Calu3 (cell line): ENCODE results near the gene C19orf81. TPM values are rescaled to one million over a fixed set of nuclear protein-coding genes. Genes with fewer than 3 reads are reported as not detected.

ENCODE experiments used
- BruUV-seq: library from RNA; stranded (reverse); fragments of 400-500 nt; replicated peaks from 2 replicates; lab custom pipeline; 2021; lab: Mats Ljungman, UMichigan
- CTCF ChIA-PET: fragments of 300-600 bp; sonication (Branson Sonifier 250); formaldehyde crosslinking; loops from one replicate; lab custom pipeline; 2022; ENCODE audit warnings: antibody characterized with exemption; lab: Charles Lee
- DNase-seq: peaks from one replicate; pipeline ENCODE4 v3.0.0; 2022
- H3K27ac Mint-ChIP-seq: one replicate; pipeline ENCODE4 v1.8.0; 2022; ENCODE audit warnings: mixed read lengths; ENCODE audit not compliant: unreplicated experiment
- H3K27me3 Mint-ChIP-seq: one replicate; pipeline ENCODE4 v1.8.0; 2022; ENCODE audit warnings: mixed read lengths; ENCODE audit not compliant: unreplicated experiment
- H3K36me3 Mint-ChIP-seq: one replicate; pipeline ENCODE4 v1.8.0; 2022; ENCODE audit warnings: mild to moderate bottlenecking, moderate library complexity, mixed read lengths; ENCODE audit not compliant: insufficient read depth, unreplicated experiment
- H3K4me1 Mint-ChIP-seq: one replicate; pipeline ENCODE4 v1.8.0; 2022; ENCODE audit warnings: mild to moderate bottlenecking, low read depth, mixed read lengths; ENCODE audit not compliant: unreplicated experiment
- H3K4me3 Mint-ChIP-seq: one replicate; pipeline ENCODE4 v1.8.0; 2022; ENCODE audit warnings: mild to moderate bottlenecking, low read depth, moderate library complexity, mixed read lengths; ENCODE audit not compliant: unreplicated experiment
- H3K9me3 Mint-ChIP-seq: one replicate; pipeline ENCODE4 v1.8.0; 2022; ENCODE audit warnings: low read depth, mixed read lengths; ENCODE audit not compliant: unreplicated experiment
- CTCF ChIP-seq: fragments of 200-600 bp; IDR thresholded peaks from one replicate; pipeline ENCODE4 v1.8.0; 2022; ENCODE audit warnings: antibody characterized with exemption; ENCODE audit not compliant: unreplicated experiment
- intact Hi-C: fragments of 100-400 bp; cut with micrococcal nuclease; formaldehyde crosslinking; loops from one replicate; pipeline ENCODE4 v1.10.0; 2022; ENCODE audit not compliant: unreplicated experiment
- total RNA-seq: library from RNA; stranded (reverse); gene quantifications from 2 replicates; pipeline ENCODE4 v1.2.3, GENCODE V29; 2022

Gene C19orf81
- total RNA-seq, 1 experiment from 2014 or later = not detected

GRCh38 chr19:50624949-50625600 is 24.2 kb upstream of the C19orf81 start:
- no TSS peak for BruUV-seq
- no peak for TF ChIP-seq CTCF
- H3K9me3 Mint-ChIP-seq = no peaks in the 10 kb centered on the region
- no peaks in the 10 kb centered on the region for H3K4me1 Mint-ChIP-seq
- H3K36me3 Mint-ChIP-seq = no peaks in the 10 kb centered on the region
- no peak for DNase-seq
- intact Hi-C loops = no loop called here
- no peak overlapping the region for H3K4me3 Mint-ChIP-seq
- CTCF ChIA-PET = no interaction called here
- no peak overlapping the region for H3K27ac Mint-ChIP-seq
- peaks cover 50% of the 10 kb centered on the region for H3K27me3 Mint-ChIP-seq

GRCh38 chr19:50626011-50626410 is 23.2 kb upstream of the C19orf81 start:
- no TSS peak for BruUV-seq
- no peaks in the 10 kb centered on the region for H3K36me3 Mint-ChIP-seq
- no peak for DNase-seq
- no peak overlapping the region for H3K27ac Mint-ChIP-seq
- intact Hi-C loops = no loop called here
- peaks cover 51% of the 10 kb centered on the region for H3K27me3 Mint-ChIP-seq
- CTCF ChIA-PET = no interaction called here
- TF ChIP-seq CTCF = no peak
- H3K4me1 Mint-ChIP-seq = no peaks in the 10 kb centered on the region
- no peaks in the 10 kb centered on the region for H3K9me3 Mint-ChIP-seq
- no peak overlapping the region for H3K4me3 Mint-ChIP-seq

GRCh38 chr19:50626795-50627194 is 22.4 kb upstream of the C19orf81 start:
- H3K36me3 Mint-ChIP-seq = peaks cover 1% of the 10 kb centered on the region
- intact Hi-C loops = no loop called here
- BruUV-seq = no TSS peak
- no peaks in the 10 kb centered on the region for H3K9me3 Mint-ChIP-seq
- no peak overlapping the region for H3K27ac Mint-ChIP-seq
- H3K27me3 Mint-ChIP-seq = peaks cover 53% of the 10 kb centered on the region
- no peak for TF ChIP-seq CTCF
- H3K4me3 Mint-ChIP-seq = no peak overlapping the region
- CTCF ChIA-PET = no interaction called here
- H3K4me1 Mint-ChIP-seq = no peaks in the 10 kb centered on the region
- no peak for DNase-seq

DNA sequence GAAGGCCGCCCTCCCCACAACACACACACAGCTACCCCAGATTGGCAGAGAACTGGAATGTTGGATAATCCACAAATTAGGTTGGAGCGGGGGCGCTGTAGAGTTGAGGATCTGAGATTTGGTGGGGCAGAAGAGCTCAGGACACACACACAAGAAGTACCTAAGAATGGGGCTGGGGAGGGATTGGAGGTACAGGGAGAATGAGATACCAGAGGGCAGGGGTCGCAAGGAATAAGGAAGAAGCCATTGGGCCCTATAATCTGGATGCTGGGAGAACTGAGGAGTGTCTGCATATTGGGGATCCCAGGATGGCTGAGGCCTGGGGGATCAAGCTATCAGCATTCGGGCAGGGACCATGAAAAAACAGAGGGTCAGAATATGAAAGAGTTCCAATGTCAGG is 21.1 kb upstream of the C19orf81 start:
- no peaks in the 10 kb centered on the region for H3K4me1 Mint-ChIP-seq
- H3K36me3 Mint-ChIP-seq = peaks cover 4% of the 10 kb centered on the region
- intact Hi-C loops = no loop called here
- no peak overlapping the region for H3K27ac Mint-ChIP-seq
- DNase-seq = no peak
- no peaks in the 10 kb centered on the region for H3K9me3 Mint-ChIP-seq
- CTCF ChIA-PET = interaction anchor here (0.7 kb wide), 1 partner anchor 44 kb away, joined by 5 read pairs; no protein-coding TSS in a partner anchor
- peaks cover 53% of the 10 kb centered on the region for H3K27me3 Mint-ChIP-seq
- no peak for TF ChIP-seq CTCF
- H3K4me3 Mint-ChIP-seq = no peak overlapping the region
- no TSS peak for BruUV-seq
